Progenitor cell of endocrine pancreas (in vitro differentiated cells): ENCODE results near the gene PDSS1. TPM values are rescaled to one million over a fixed set of nuclear protein-coding genes. Genes with fewer than 3 reads are reported as not detected.

ENCODE experiments used
- DNase-seq: peaks from one replicate; pipeline ENCODE4 v3.0.0; 2021; ENCODE audit warnings: low spot score; ENCODE audit not compliant: unreplicated experiment
- H3K27ac Mint-ChIP-seq: 2 replicates; pipeline ENCODE4 v1.8.0; 2021; ENCODE audit warnings: mild to moderate bottlenecking, moderate library complexity, mixed read lengths
- H3K27me3 Mint-ChIP-seq: 2 replicates; pipeline ENCODE4 v1.8.0; 2021; ENCODE audit warnings: mixed read lengths
- H3K36me3 Mint-ChIP-seq: 2 replicates; pipeline ENCODE4 v1.8.0; 2022; ENCODE audit warnings: mixed read lengths; ENCODE audit not compliant: insufficient read depth
- H3K4me1 Mint-ChIP-seq: 2 replicates; pipeline ENCODE4 v1.8.0; 2021; ENCODE audit warnings: low read depth, mixed read lengths
- H3K4me3 Mint-ChIP-seq: 2 replicates; pipeline ENCODE4 v1.8.0; 2021; ENCODE audit warnings: low read depth, mild to moderate bottlenecking, moderate library complexity, mixed read lengths
- H3K9me3 Mint-ChIP-seq: 2 replicates; pipeline ENCODE4 v1.8.0; 2021; ENCODE audit warnings: low read depth, mixed read lengths
- total RNA-seq: library from RNA; stranded (reverse); gene quantifications from 2 replicates; pipeline ENCODE4 v1.2.1, GENCODE V29; 2021
- TF ChIP-seq, protein P1 (sequence below): fragments of 200-600 bp; sonication (generic); IDR thresholded peaks from one replicate; pipeline ENCODE4 v1.5.0; 2021; ENCODE audit warnings: antibody characterized with exemption, mild to moderate bottlenecking; ENCODE audit not compliant: unreplicated experiment

Gene PDSS1
- total RNA-seq, 1 donor from 2014 or later, result 14.4 TPM

GRCh38 chr10:26714415-26715136 is 17.1 kb downstream of the PDSS1 start:
- H3K9me3 Mint-ChIP-seq, result no peaks in the 10 kb centered on the region
- no peak overlapping the region for H3K27ac Mint-ChIP-seq
- H3K4me1 Mint-ChIP-seq, result no peaks in the 10 kb centered on the region
- H3K36me3 Mint-ChIP-seq, result peaks cover 2% of the 10 kb centered on the region
- H3K4me3 Mint-ChIP-seq, result no peak overlapping the region
- H3K27me3 Mint-ChIP-seq, result no peaks in the 10 kb centered on the region
- TF ChIP-seq, protein P1, sequence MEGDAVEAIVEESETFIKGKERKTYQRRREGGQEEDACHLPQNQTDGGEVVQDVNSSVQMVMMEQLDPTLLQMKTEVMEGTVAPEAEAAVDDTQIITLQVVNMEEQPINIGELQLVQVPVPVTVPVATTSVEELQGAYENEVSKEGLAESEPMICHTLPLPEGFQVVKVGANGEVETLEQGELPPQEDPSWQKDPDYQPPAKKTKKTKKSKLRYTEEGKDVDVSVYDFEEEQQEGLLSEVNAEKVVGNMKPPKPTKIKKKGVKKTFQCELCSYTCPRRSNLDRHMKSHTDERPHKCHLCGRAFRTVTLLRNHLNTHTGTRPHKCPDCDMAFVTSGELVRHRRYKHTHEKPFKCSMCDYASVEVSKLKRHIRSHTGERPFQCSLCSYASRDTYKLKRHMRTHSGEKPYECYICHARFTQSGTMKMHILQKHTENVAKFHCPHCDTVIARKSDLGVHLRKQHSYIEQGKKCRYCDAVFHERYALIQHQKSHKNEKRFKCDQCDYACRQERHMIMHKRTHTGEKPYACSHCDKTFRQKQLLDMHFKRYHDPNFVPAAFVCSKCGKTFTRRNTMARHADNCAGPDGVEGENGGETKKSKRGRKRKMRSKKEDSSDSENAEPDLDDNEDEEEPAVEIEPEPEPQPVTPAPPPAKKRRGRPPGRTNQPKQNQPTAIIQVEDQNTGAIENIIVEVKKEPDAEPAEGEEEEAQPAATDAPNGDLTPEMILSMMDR, result no peak
- no peak for DNase-seq

DNA sequence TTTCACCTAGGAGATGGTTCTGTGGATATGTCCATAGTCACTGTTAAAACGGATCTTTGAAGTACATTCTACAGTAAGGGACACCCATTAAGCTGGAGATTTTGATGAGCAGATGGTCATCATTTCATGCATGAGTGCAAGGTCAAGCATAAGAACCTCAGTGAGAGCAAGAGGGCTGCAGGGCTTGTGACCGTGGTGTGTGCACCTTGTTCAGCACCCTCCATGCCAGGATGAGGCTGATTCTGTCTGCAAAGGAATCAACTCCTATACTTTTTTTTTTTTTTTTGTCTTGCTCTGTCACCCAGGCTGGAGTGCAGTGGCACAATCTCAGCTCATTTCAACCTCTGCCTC is 17.6 kb downstream of the PDSS1 start:
- H3K36me3 Mint-ChIP-seq, result peaks cover 2% of the 10 kb centered on the region
- H3K4me3 Mint-ChIP-seq, result no peak overlapping the region
- H3K27ac Mint-ChIP-seq, result no peak overlapping the region
- H3K4me1 Mint-ChIP-seq, result no peaks in the 10 kb centered on the region
- TF ChIP-seq, protein P1, result no peak
- H3K9me3 Mint-ChIP-seq, result no peaks in the 10 kb centered on the region
- no peaks in the 10 kb centered on the region for H3K27me3 Mint-ChIP-seq
- DNase-seq, result no peak

DNA sequence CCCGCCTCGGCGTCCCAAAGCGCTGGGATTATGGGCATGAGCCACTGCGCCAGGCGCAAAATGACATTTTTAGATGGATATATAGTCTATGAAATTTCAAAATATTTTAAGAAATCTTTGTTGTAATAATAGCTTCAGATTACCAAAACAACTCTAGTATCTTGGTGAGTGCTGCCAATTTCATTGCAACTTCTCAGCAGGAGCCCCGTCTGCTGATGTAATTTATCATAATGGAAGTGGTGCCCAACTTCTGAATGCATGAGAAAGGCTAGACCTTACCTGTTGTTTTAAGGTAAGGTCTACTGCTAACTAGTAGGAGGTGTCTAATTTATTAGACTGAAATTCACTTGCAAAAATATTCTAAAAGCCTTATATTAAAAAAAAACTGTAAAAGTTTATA is 20.0 kb downstream of the PDSS1 start:
- Mint-ChIP-seq H3K9me3 (no peaks in the 10 kb centered on the region), H3K27ac (no peak overlapping the region), H3K4me3 (no peak overlapping the region), H3K36me3 (peaks cover 2% of the 10 kb centered on the region), H3K4me1 (no peaks in the 10 kb centered on the region), H3K27me3 (no peaks in the 10 kb centered on the region)
- no peak for DNase-seq
- TF ChIP-seq, protein P1, result no peak

DNA sequence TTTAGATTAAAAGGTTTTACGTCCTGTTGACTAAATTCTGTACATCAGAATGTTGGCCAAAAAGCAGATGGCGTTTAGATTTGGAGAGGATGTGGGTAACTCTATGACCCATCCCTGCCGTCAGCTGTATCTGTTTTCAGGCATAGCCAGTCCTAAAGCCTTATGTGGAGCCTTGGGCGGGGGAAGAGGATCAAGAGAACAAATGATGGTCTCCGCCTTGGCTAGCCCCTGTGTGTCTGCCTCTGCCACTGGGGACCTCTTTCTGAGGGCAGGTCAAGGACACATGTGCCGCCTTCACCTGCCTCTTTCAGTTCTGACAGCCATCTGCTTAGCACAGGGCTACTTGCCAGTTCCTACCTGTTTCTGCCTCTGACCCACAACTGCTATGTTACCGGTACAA is 24.1 kb downstream of the PDSS1 start:
- Mint-ChIP-seq H3K4me3 (no peak overlapping the region), H3K27ac (no peak overlapping the region), H3K4me1 (no peaks in the 10 kb centered on the region), H3K36me3 (peaks cover 4% of the 10 kb centered on the region), H3K27me3 (no peaks in the 10 kb centered on the region), H3K9me3 (no peaks in the 10 kb centered on the region)
- DNase-seq, result no peak
- TF ChIP-seq, protein P1, result no peak

GRCh38 chr10:26723016-26723415 is 25.5 kb downstream of the PDSS1 start:
- Mint-ChIP-seq H3K4me1 (no peaks in the 10 kb centered on the region), H3K9me3 (no peaks in the 10 kb centered on the region), H3K36me3 (peaks cover 5% of the 10 kb centered on the region), H3K27me3 (no peaks in the 10 kb centered on the region), H3K27ac (no peak overlapping the region), H3K4me3 (no peak overlapping the region)
- DNase-seq, result no peak
- TF ChIP-seq, protein P1, result no peak
